AG04450 (cell line): ENCODE results near the gene STON1. TPM values are rescaled to one million over a fixed set of nuclear protein-coding genes. Genes with fewer than 3 reads are reported as not detected.

Experiments
- CTCF ChIA-PET: fragments of 300-600, 350-600 bp; formaldehyde crosslinking; extraction: SDS; loops from one replicate; lab custom pipeline; 2022; ENCODE audit warnings: antibody characterized with exemption, inconsistent platforms; lab: Charles Lee
- POLR2A ChIA-PET: fragments of 350-600 bp; formaldehyde crosslinking; extraction: SDS; loops from one replicate; lab custom pipeline; 2021; ENCODE audit warnings: antibody characterized with exemption, inconsistent platforms; lab: Yijun Ruan, JAX
- DNase-seq: peaks from one replicate; pipeline ENCODE4 v3.0.0-alpha.2; 2011; ENCODE audit warnings: low read depth, low spot score
- H3K27ac ChIP-seq: one replicate; pipeline ENCODE4 v1.5.1; 2012; ENCODE audit warnings: low read depth, low read length, control low read depth
- H3K27me3 ChIP-seq: one replicate; pipeline ENCODE4 v1.6.0; 2012; ENCODE audit warnings: low read length; ENCODE audit not compliant: control insufficient read depth, insufficient read depth
- H3K4me3 ChIP-seq: 2 replicates; pipeline ENCODE4 v1.5.1; 2011; ENCODE audit warnings: mild to moderate bottlenecking, low read depth, low read length, control low read depth
- H3K9me3 ChIP-seq: 2 replicates; pipeline ENCODE4 v1.5.1; 2012; ENCODE audit warnings: low read length; ENCODE audit not compliant: control insufficient read depth, insufficient read depth
- CTCF ChIP-seq: IDR thresholded peaks from 2 replicates; pipeline ENCODE4 v1.5.1; 2011; ENCODE audit warnings: low read depth, low read length, control low read depth, inconsistent platforms
- polyA plus RNA-seq: library from polyadenylated mRNA; depleted of rRNA; stranded (reverse); fragments of >200 nt; gene quantifications from 2 replicates; pipeline ENCODE4 v1.2.3, GENCODE V29; 2011

STON1 gene
- polyA plus RNA-seq, 1 experiment, result 17.8 TPM

- DNase-seq, result no peak
- no peaks in the 10 kb centered on the region for H3K9me3 ChIP-seq
- ChIA-PET POLR2A (no interaction called here), CTCF (interaction anchor here (0.6 to 1.2 kb wide), 3 partner anchors 56 to 1836 kb away, joined by 3 to 6 read pairs (median 5); no protein-coding TSS in a partner anchor)
- no peak overlapping the region for H3K4me3 ChIP-seq
- peak; percentile 60 for TF ChIP-seq CTCF
- H3K27me3 ChIP-seq, result no peaks in the 10 kb centered on the region
- H3K27ac ChIP-seq, result no peak overlapping the region
These were observed 36.8 kb downstream of the STON1 start for GRCh38 chr2:48566592-48567310.

- DNase-seq, result no peak
- ChIA-PET CTCF (interaction anchor here (1.2 kb wide), 1 partner anchor 1835 kb away, joined by 5 read pairs; no protein-coding TSS in a partner anchor), POLR2A (no interaction called here)
- TF ChIP-seq CTCF, result no peak
- Histone ChIP-seq H3K27ac (no peak overlapping the region), H3K9me3 (no peaks in the 10 kb centered on the region), H3K27me3 (no peaks in the 10 kb centered on the region), H3K4me3 (no peak overlapping the region)
These were observed 37.7 kb downstream of the STON1 start for GRCh38 chr2:48567671-48568070.

- DNase-seq, result no peak
- no peaks in the 10 kb centered on the region for H3K9me3 ChIP-seq
- no peak for TF ChIP-seq CTCF
- H3K27ac ChIP-seq, result no peak overlapping the region
- no peak overlapping the region for H3K4me3 ChIP-seq
- POLR2A ChIA-PET, result no interaction called here
- CTCF ChIA-PET, result interaction anchor here (1.9 kb wide), 1 partner anchor 98 kb away, joined by 7 read pairs; no protein-coding TSS in a partner anchor
- H3K27me3 ChIP-seq, result no peaks in the 10 kb centered on the region
These were observed 38.6 kb downstream of the STON1 start for GRCh38 chr2:48568547-48568946.

GRCh38 chr2:48569433-48569832 is 39.5 kb downstream of the STON1 start:
- no peak for TF ChIP-seq CTCF
- DNase-seq, result no peak
- ChIA-PET POLR2A (no interaction called here), CTCF (interaction anchor here (1.9 kb wide), 1 partner anchor 99 kb away, joined by 7 read pairs; no protein-coding TSS in a partner anchor)
- Histone ChIP-seq H3K27me3 (no peaks in the 10 kb centered on the region), H3K27ac (no peak overlapping the region), H3K9me3 (no peaks in the 10 kb centered on the region), H3K4me3 (no peak overlapping the region)

- ChIA-PET CTCF (interaction anchor here (1.5 kb wide), 1 partner anchor 15 kb away, joined by 4 read pairs; no protein-coding TSS in a partner anchor), POLR2A (no interaction called here)
- no peak overlapping the region for H3K4me3 ChIP-seq
- DNase-seq, result no peak
- H3K27ac ChIP-seq, result no peak overlapping the region
- no peaks in the 10 kb centered on the region for H3K9me3 ChIP-seq
- H3K27me3 ChIP-seq, result no peaks in the 10 kb centered on the region
- TF ChIP-seq CTCF, result no peak
These were observed 42.9 kb downstream of the STON1 start for GRCh38 chr2:48572816-48573215.
